ENCODE data around the gene PLEKHA5.
"Not testable (repeated sequence)": the region's sequence is repeated elsewhere in the genome, so short reads cannot be mapped to it uniquely, and the experiment has no call there.

PLEKHA5 gene

GRCh38 chr12:19166387-19166786, 36.9 kb downstream of the PLEKHA5 start:
- DNase-seq (ENCODE audit: low read depth): no peak
- no peak for TF ChIP-seq CTCF (IDR thresholded peaks at IDR 0.05; ENCODE audit: low read depth, low read length, missing control alignments)
- H3K4me3 ChIP-seq (ENCODE audit: low read depth, low read length): no peak overlapping the region

DNA sequence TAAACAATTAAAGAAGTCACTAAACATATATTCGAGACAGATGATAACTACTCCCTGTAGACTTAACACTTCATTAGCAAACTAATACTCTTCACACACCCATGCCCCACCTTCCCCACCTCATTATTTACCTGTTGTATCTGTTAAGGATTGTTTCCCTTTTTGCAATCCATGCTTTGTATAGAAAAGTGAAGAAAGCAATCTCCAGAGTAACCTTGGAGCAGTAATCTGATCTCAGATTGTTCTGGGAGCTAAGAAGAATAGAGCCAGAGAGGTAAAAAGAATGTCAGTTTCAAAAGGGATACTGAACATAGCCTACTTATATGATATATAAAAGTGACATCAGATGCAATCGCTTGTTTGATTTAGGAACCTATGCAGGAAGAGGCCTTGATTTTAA, 37.4 kb downstream of the PLEKHA5 start:
- TF ChIP-seq CTCF (IDR thresholded peaks at IDR 0.05; ENCODE audit: low read depth, low read length, missing control alignments): no peak
- DNase-seq (ENCODE audit: low read depth): no peak
- no peak overlapping the region for H3K4me3 ChIP-seq (ENCODE audit: low read depth, low read length)

DNA sequence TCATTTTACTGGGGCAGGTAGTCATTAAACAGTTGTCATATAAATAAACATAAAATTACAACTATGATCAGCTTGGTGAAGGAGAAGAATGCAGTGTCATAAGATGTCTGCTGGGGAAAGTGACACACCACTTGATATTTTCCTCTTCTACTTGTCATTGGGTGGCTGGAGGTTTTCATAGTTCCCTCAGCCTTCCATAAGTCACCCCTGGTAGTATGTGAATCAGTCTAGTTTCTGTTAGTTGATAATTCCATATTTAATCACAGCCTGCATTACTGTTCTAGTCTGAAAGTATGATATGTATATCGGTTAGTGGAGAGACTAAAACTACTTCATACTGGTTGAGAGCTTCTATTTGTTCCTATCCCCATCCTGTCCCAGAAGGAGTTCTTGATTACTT, 38.2 kb downstream of the PLEKHA5 start:
- DNase-seq (ENCODE audit: low read depth): no peak
- H3K4me3 ChIP-seq (ENCODE audit: low read depth, low read length): no peak overlapping the region
- TF ChIP-seq CTCF (IDR thresholded peaks at IDR 0.05; ENCODE audit: low read depth, low read length, missing control alignments): no peak

GRCh38 chr12:19168644-19169043, 39.1 kb downstream of the PLEKHA5 start:
- no peak for DNase-seq (ENCODE audit: low read depth)
- H3K4me3 ChIP-seq (ENCODE audit: low read depth, low read length): no peak overlapping the region
- no peak for TF ChIP-seq CTCF (IDR thresholded peaks at IDR 0.05; ENCODE audit: low read depth, low read length, missing control alignments)

DNA sequence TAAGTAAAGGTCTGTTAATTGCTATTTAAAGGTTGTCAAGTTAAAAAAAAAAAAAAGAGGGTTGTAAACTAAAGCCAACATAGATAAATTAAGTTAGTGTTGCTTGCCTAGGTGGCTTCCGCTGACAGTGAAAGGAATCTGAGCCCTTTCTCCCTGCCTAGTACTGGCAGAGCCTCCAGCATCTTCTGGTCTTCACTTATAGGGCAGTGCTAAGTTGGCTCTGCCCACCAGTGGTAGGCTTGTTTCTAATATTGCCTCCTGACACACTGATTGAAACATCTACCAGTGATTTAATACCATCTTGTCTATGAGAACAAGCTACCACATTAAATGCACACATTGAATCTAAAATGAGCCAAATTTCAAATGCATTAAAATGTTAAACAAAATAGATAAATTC, 39.7 kb downstream of the PLEKHA5 start:
- DNase-seq (ENCODE audit: low read depth): no peak
- no peak for TF ChIP-seq CTCF (IDR thresholded peaks at IDR 0.05; ENCODE audit: low read depth, low read length, missing control alignments)
- H3K4me3 ChIP-seq (ENCODE audit: low read depth, low read length): no peak overlapping the region

- not testable (repeated sequence) for H3K4me3 ChIP-seq (ENCODE audit: low read depth, low read length); DNase-seq (ENCODE audit: low read depth)
Measured at GRCh38 chr12:19170286-19170685, 40.8 kb downstream of the PLEKHA5 start.

- no peak overlapping the region for H3K4me3 ChIP-seq (ENCODE audit: low read depth, low read length)
- no peak for DNase-seq (ENCODE audit: low read depth)
- TF ChIP-seq CTCF (IDR thresholded peaks at IDR 0.05; ENCODE audit: low read depth, low read length, missing control alignments): no peak
Measured at GRCh38 chr12:19171731-19172130, 42.2 kb downstream of the PLEKHA5 start.

GRCh38 chr12:19177754-19178153, 48.2 kb downstream of the PLEKHA5 start:
- no peak for TF ChIP-seq CTCF (IDR thresholded peaks at IDR 0.05; ENCODE audit: low read depth, low read length, missing control alignments)
- no peak overlapping the region for H3K4me3 ChIP-seq (ENCODE audit: low read depth, low read length)
- DNase-seq (ENCODE audit: low read depth): no peak
